Neuronal stem cell (in vitro differentiated cells): ENCODE data around the gene NFE2L3.

Experiments
- DNase-seq: peaks from one replicate; pipeline ENCODE4 v3.0.0-alpha.2; 2013; ENCODE audit warnings: low spot score
- H2AFZ ChIP-seq: one replicate; pipeline ENCODE4 v1.6.1; 2013; ENCODE audit warnings: mild to moderate bottlenecking, low read length, inconsistent platforms
- H2AK5ac ChIP-seq: 2 replicates; pipeline ENCODE4 v1.6.1; 2013; ENCODE audit warnings: low read depth, mild to moderate bottlenecking, inconsistent platforms, low read length, moderate library complexity, mixed read lengths
- H2BK120ac ChIP-seq: 2 replicates; pipeline ENCODE4 v1.6.1; 2013; ENCODE audit warnings: low read depth, mild to moderate bottlenecking, inconsistent platforms, low read length, moderate library complexity, mixed read lengths
- H2BK12ac ChIP-seq: one replicate; pipeline ENCODE4 v1.6.1; 2013; ENCODE audit warnings: low read length, inconsistent platforms
- H2BK15ac ChIP-seq: 2 replicates; pipeline ENCODE4 v1.6.1; 2013; ENCODE audit warnings: mild to moderate bottlenecking, low read length, inconsistent platforms, mixed read lengths
- H2BK5ac ChIP-seq: one replicate; pipeline ENCODE4 v1.6.1; 2013; ENCODE audit warnings: inconsistent platforms, mild to moderate bottlenecking, low read length, moderate library complexity
- H3K14ac ChIP-seq: one replicate; pipeline ENCODE4 v1.6.1; 2013; ENCODE audit warnings: low read length, inconsistent platforms
- H3K18ac ChIP-seq: 2 replicates; pipeline ENCODE4 v1.6.1; 2013; ENCODE audit warnings: low read length, inconsistent platforms
- H3K23ac ChIP-seq: 2 replicates; pipeline ENCODE4 v1.6.1; 2013; ENCODE audit warnings: low read depth, mild to moderate bottlenecking, mixed read lengths, low read length, inconsistent platforms; ENCODE audit not compliant: poor library complexity
- H3K27ac ChIP-seq: replicated peaks from 3 replicates; pipeline ENCODE4 v1.5.1; 2013; ENCODE audit warnings: low read length, inconsistent platforms
- H3K27me3 ChIP-seq, 3 experiments: 2 replicates each; pipeline ENCODE4 v1.6.1; 2013; ENCODE audit warnings: low read length in 3 of 3, mild to moderate bottlenecking in 2 of 3, inconsistent platforms in 1 of 3, low read depth in 1 of 3, mixed read lengths in 1 of 3, moderate library complexity in 1 of 3; ENCODE audit not compliant: control insufficient read depth in 3 of 3, insufficient read depth in 3 of 3
- H3K36me3 ChIP-seq, 2 donors: replicated peaks in 1 of 2; 2 replicates each; pipeline ENCODE4 v1.6.1; 2013; ENCODE audit warnings: low read length in 2 of 2; ENCODE audit not compliant: control insufficient read depth in 2 of 2, insufficient read depth in 2 of 2
- H3K4ac ChIP-seq: 2 replicates; pipeline ENCODE4 v1.6.1; 2013; ENCODE audit warnings: inconsistent platforms, mild to moderate bottlenecking, low read length, moderate library complexity
- H3K4me1 ChIP-seq, 2 donors: 1 replicate in 1 of 2; 2 replicates in 1 of 2; pipeline ENCODE4 v1.6.1; 2013; ENCODE audit warnings: low read length in 2 of 2, low read depth in 1 of 2; ENCODE audit not compliant: control insufficient read depth in 2 of 2, insufficient read depth in 1 of 2
- H3K4me2 ChIP-seq: one replicate; pipeline ENCODE4 v1.6.1; 2013; ENCODE audit warnings: mild to moderate bottlenecking, low read length, inconsistent platforms; ENCODE audit not compliant: insufficient read depth, poor library complexity, severe bottlenecking
- H3K4me3 ChIP-seq, 2 donors: 2 replicates each; pipeline ENCODE4 v1.5.1; 2013; ENCODE audit warnings: low read length in 2 of 2, mild to moderate bottlenecking in 2 of 2, inconsistent platforms in 1 of 2, moderate library complexity in 1 of 2
- H3K79me1 ChIP-seq: one replicate; pipeline ENCODE4 v1.6.1; 2013; ENCODE audit warnings: low read depth, mild to moderate bottlenecking, inconsistent platforms, low read length, moderate library complexity
- H3K9ac ChIP-seq: one replicate; pipeline ENCODE4 v1.6.1; 2013; ENCODE audit warnings: mild to moderate bottlenecking, low read depth, low read length, inconsistent platforms; ENCODE audit not compliant: poor library complexity
- H3K9me3 ChIP-seq, 2 donors: replicated peaks in 1 of 2; 2 replicates each; pipeline versions ENCODE3 to v1.6.1; 2013; ENCODE audit warnings: low read length in 2 of 2, mild to moderate bottlenecking in 2 of 2, inconsistent platforms in 1 of 2, low read depth in 1 of 2, mixed read lengths in 1 of 2, moderate library complexity in 1 of 2; ENCODE audit not compliant: control insufficient read depth in 2 of 2, insufficient read depth in 1 of 2
- H4K8ac ChIP-seq: one replicate; pipeline ENCODE4 v1.6.1; 2013; ENCODE audit warnings: low read depth, mild to moderate bottlenecking, inconsistent platforms, low read length, moderate library complexity
- H4K91ac ChIP-seq: one replicate; pipeline ENCODE4 v1.6.1; 2013; ENCODE audit warnings: low read length, low read depth, mild to moderate bottlenecking, inconsistent platforms; ENCODE audit not compliant: poor library complexity
- WGBS, 2 donors: extraction: QIAGEN DNeasy Blood & Tissue Kit; methylation state at CpG; one replicate each; pipeline ENCODE4 v1.1.7; 2013; ENCODE audit warnings: missing lambda C conversion rate in 2 of 2, mixed read lengths in 1 of 2; ENCODE audit not compliant: insufficient read length in 2 of 2, insufficient replicate concordance in 1 of 2; ENCODE audit errors: extremely low coverage in 2 of 2; 5-methylcytosine and 5-hydroxymethylcytosine counted together

The NFE2L3 gene

DNA sequence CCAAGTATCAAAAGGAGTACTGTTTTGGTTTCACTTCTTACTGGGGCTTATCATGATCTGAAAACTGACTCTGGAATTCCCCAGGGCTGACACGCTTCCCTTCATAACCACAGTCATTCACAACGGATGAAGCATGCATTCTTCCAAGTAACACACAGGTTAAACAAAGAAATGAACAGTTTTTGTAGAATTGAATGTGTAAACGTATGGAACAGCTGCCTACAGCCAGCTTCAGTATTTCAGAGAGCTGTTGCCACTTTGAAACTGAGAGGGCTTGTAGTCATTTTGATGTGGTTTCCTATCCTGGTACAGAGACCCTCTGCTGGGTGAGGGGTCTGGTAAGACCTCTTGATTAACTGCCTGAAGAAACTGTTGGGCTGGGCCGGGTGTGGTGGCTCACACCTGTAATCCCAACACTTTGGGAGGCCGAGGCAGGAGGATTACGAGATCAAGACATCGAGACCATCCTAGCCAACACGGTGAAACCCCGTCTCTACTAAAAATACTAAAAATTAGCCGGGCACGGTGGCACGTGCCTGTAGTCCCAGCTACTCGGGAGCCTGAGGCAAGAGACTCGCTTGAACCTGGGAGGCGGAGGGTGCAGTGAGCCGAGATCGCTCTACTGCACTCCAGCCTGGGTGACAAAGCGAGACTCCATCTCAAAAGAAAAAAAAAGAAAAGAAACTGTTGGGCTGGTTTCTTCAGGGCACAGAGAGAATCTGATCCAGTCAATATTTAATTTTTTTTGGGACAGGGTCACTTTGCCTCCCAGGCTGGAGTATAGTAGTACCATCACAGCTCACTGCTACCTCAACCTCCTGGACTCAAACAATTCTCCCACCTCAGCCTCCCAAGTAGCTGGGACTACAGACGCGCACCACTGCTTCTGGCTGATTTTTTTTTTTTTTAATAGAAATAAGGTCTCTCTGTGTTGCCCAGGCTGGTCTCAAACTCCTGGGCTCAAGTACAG, 4.7 kb downstream of the NFE2L3 start:
- Histone ChIP-seq H3K4me1 (peaks cover 7 to 10% of the 10 kb centered on the region in 2 donors), H4K8ac (no peak overlapping the region), H3K4me2 (no peak overlapping the region), H2BK120ac (no peak overlapping the region), H2BK15ac (no peak overlapping the region), H3K9ac (no peak overlapping the region), H3K27ac (no peak overlapping the region), H4K91ac (no peak overlapping the region), H3K79me1 (no peaks in the 10 kb centered on the region), H3K23ac (no peak overlapping the region), H3K4me3 (no peak overlapping the region), H3K9me3 (peaks cover 2 to 8% of the 10 kb centered on the region in 2 donors), H3K14ac (no peak overlapping the region), H3K18ac (no peak overlapping the region), H2BK5ac (no peak overlapping the region), H2AFZ (no peak overlapping the region), H2AK5ac (no peak overlapping the region), H2BK12ac (no peak overlapping the region), H3K4ac (no peak overlapping the region), H3K27me3 (peaks cover 9 to 31% (median 26%) of the 10 kb centered on the region in 3 experiments), H3K36me3 (no peaks in the 10 kb centered on the region)
- DNase-seq, result no peak
- no CpG with 5 or more reads among the region's 20 CpGs for WGBS, 2 donors

DNA sequence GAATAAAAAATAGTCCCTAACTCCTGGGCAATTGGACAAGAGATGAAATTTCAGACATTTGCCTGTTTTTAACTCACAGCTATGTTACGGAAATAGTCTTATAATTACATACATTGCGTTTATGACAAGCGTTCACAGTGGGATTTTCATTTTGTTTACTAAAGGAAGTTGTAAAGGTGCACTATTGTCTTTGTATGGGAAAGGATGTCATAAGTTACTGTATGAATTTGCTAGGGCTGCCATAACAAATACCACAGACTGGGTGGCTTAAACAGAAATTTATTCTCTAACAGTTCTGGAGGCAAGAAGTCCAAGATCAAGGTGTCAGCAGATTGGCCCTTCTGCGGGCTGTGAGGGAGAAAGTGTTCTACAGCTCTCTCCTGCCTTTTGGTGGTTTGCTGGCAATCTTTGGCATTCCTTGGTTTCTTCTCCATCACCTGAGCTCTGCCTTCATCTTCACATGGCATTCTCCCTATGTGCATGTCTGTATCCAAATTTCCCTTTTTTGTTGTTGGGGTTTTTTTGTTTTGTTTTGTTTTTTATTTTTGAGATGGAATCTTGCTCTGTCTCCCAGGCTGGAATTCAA, 5.6 kb downstream of the NFE2L3 start:
- Histone ChIP-seq H2BK12ac (no peak overlapping the region), H3K79me1 (no peaks in the 10 kb centered on the region), H4K91ac (no peak overlapping the region), H3K27ac (no peak overlapping the region), H3K36me3 (no peaks in the 10 kb centered on the region), H2AK5ac (no peak overlapping the region), H3K4me1 (peaks cover 7 to 9% of the 10 kb centered on the region in 2 donors), H3K9ac (no peak overlapping the region), H3K14ac (no peak overlapping the region), H3K23ac (no peak overlapping the region), H2BK15ac (no peak overlapping the region), H3K4ac (no peak overlapping the region), H3K4me2 (no peak overlapping the region), H2BK120ac (no peak overlapping the region), H3K4me3 (no peak overlapping the region), H4K8ac (no peak overlapping the region), H2AFZ (no peak overlapping the region), H3K18ac (no peak overlapping the region), H2BK5ac (no peak overlapping the region), H3K27me3 (peaks cover 6 to 23% (median 20%) of the 10 kb centered on the region in 3 experiments), H3K9me3 (peaks cover 2 to 8% of the 10 kb centered on the region in 2 donors)
- WGBS, 2 donors, result no CpG with 5 or more reads among the region's 4 CpGs
- no peak for DNase-seq

DNA sequence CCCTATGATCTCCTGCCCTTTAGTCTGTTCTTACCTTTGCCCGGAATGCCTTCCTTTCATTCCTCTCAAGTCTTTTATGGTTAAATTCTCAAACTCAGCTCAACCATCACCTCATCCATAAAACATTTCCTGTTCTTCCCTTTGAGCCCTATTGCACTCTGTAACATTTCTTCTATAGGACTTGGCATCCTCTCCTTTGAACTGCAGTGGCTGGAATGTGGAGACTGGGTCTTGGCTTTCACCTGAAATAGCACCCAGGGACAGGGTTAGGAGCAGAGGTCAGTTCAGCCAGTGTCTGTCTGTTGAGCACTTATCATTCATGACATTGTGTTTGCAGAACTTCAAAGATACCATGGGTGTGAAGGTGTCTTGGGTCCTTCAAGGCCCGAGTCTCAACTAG, 7.2 kb downstream of the NFE2L3 start:
- Histone ChIP-seq H2BK120ac (no peak overlapping the region), H3K79me1 (no peaks in the 10 kb centered on the region), H3K36me3 (no peaks in the 10 kb centered on the region), H2AK5ac (no peak overlapping the region), H3K4me2 (no peak overlapping the region), H3K23ac (no peak overlapping the region), H3K4me1 (peaks cover 2 to 7% of the 10 kb centered on the region in 2 donors), H3K4ac (no peak overlapping the region), H2BK5ac (no peak overlapping the region), H3K18ac (no peak overlapping the region), H2AFZ (no peak overlapping the region), H3K27ac (no peak overlapping the region), H2BK15ac (no peak overlapping the region), H3K27me3 (peaks cover 0 to 7% (median 4%) of the 10 kb centered on the region in 3 experiments), H3K4me3 (no peak overlapping the region), H3K14ac (no peak overlapping the region), H3K9me3 (peaks cover 0 to 2% of the 10 kb centered on the region in 2 donors), H4K8ac (no peak overlapping the region), H4K91ac (no peak overlapping the region), H3K9ac (no peak overlapping the region), H2BK12ac (no peak overlapping the region)
- no peak for DNase-seq
- WGBS, 2 donors, result no CpG with 5 or more reads among the region's 2 CpGs

DNA sequence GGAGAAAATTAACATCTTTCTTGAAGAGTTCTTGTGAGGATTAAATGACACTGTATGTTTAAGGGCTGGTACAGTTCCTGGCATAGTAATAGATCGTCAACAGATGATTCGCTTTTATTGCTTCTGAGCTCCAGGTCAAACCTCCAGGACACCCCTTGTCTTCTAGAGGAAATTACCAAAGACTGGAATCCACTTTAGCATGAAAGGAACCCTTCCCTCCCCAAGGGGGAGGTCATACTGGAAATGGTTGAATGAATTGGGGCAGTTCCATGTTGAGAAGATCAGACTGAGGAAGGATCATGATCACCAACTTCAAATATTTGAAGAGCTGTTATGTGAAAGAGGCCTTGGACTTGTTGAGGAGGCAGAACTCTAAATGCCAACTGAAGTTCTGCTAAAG, 8.9 kb downstream of the NFE2L3 start:
- no peaks in the 10 kb centered on the region for H3K9me3 ChIP-seq
- no peak overlapping the region for H3K9ac ChIP-seq
- no peak overlapping the region for H3K18ac ChIP-seq
- no peaks in the 10 kb centered on the region for H3K36me3 ChIP-seq
- no peak overlapping the region for H3K4ac ChIP-seq
- no peak overlapping the region for H2BK5ac ChIP-seq
- no peak overlapping the region for H2BK12ac ChIP-seq
- no CpG with 5 or more reads among the region's 2 CpGs for WGBS, 2 donors
- no peak overlapping the region for H2AFZ ChIP-seq
- no peak overlapping the region for H3K23ac ChIP-seq
- H3K27ac ChIP-seq, result no peak overlapping the region
- no peak overlapping the region for H2BK120ac ChIP-seq
- no peak overlapping the region for H4K8ac ChIP-seq
- no peak overlapping the region for H3K4me2 ChIP-seq
- H2BK15ac ChIP-seq, result no peak overlapping the region
- no peaks in the 10 kb centered on the region for H3K27me3 ChIP-seq
- no peak overlapping the region for H3K4me3 ChIP-seq
- no peak overlapping the region for H4K91ac ChIP-seq
- no peak overlapping the region for H3K14ac ChIP-seq
- H2AK5ac ChIP-seq, result no peak overlapping the region
- no peaks in the 10 kb centered on the region for H3K79me1 ChIP-seq
- DNase-seq, result no peak
- peaks cover 0 to 7% of the 10 kb centered on the region in 2 donors for H3K4me1 ChIP-seq
